OCI-M2 (cell line): ENCODE data around the gene ASAH2.
"Not testable (repeated sequence)": the region's sequence is repeated elsewhere in the genome, so short reads cannot be mapped to it uniquely, and the experiment has no call there.

Experiments
- DNase-seq: peaks from one replicate; lab custom pipeline; 2025; ENCODE audit not compliant: unreplicated experiment; lab: John Stamatoyannopoulos, UW

The ASAH2 gene

GRCh38 chr10:50260791-50261281 is 9.5 kb upstream of the ASAH2 start:
- no peak for DNase-seq

GRCh38 chr10:50254479-50254878 is 3.2 kb upstream of the ASAH2 start:
- DNase-seq = no peak

GRCh38 chr10:50250096-50250854 is 1.0 kb downstream of the ASAH2 start:
- no peak for DNase-seq

- no peak for DNase-seq
Observed at GRCh38 chr10:50248598-50248997, 2.7 kb downstream of the ASAH2 start.

- DNase-seq = no peak
Observed at GRCh38 chr10:50248062-50248461, 3.3 kb downstream of the ASAH2 start.

GRCh38 chr10:50244201-50244600 is 7.1 kb downstream of the ASAH2 start:
- DNase-seq = no peak

GRCh38 chr10:50242777-50243176 is 8.5 kb downstream of the ASAH2 start:
- DNase-seq = no peak

GRCh38 chr10:50241478-50241877 is 9.8 kb downstream of the ASAH2 start:
- DNase-seq = not testable (repeated sequence)

GRCh38 chr10:50234486-50234885 is 16.8 kb downstream of the ASAH2 start:
- DNase-seq = no peak

GRCh38 chr10:50232261-50232639 is 19.1 kb downstream of the ASAH2 start:
- no peak for DNase-seq

GRCh38 chr10:50231515-50232260 is 19.6 kb downstream of the ASAH2 start:
- no peak for DNase-seq

- DNase-seq = no peak
Observed at GRCh38 chr10:50229460-50229859, 21.9 kb downstream of the ASAH2 start.

- no peak for DNase-seq
Observed at GRCh38 chr10:50228672-50229071, 22.6 kb downstream of the ASAH2 start.

GRCh38 chr10:50226610-50227009 is 24.7 kb downstream of the ASAH2 start:
- DNase-seq = no peak

GRCh38 chr10:50224330-50224952 is 26.9 kb downstream of the ASAH2 start:
- no peak for DNase-seq

GRCh38 chr10:50222199-50222598 is 29.1 kb downstream of the ASAH2 start:
- no peak for DNase-seq

GRCh38 chr10:50221470-50221869 is 29.8 kb downstream of the ASAH2 start:
- DNase-seq = no peak

GRCh38 chr10:50219646-50220045 is 31.7 kb downstream of the ASAH2 start:
- DNase-seq = no peak

- no peak for DNase-seq
Observed at GRCh38 chr10:50219200-50219599, 32.1 kb downstream of the ASAH2 start.

- no peak for DNase-seq
Observed at GRCh38 chr10:50216894-50217293, 34.4 kb downstream of the ASAH2 start.

- no peak for DNase-seq
Observed at GRCh38 chr10:50216418-50216817, 34.9 kb downstream of the ASAH2 start.

GRCh38 chr10:50211670-50212069 is 39.6 kb downstream of the ASAH2 start:
- no peak for DNase-seq
